Measurements from ENCODE around the gene GPR89A.
"Not testable (repeated sequence)": the region's sequence is repeated elsewhere in the genome, so short reads cannot be mapped to it uniquely, and the experiment has no call there.

- TF ChIP-seq, protein P1, sequence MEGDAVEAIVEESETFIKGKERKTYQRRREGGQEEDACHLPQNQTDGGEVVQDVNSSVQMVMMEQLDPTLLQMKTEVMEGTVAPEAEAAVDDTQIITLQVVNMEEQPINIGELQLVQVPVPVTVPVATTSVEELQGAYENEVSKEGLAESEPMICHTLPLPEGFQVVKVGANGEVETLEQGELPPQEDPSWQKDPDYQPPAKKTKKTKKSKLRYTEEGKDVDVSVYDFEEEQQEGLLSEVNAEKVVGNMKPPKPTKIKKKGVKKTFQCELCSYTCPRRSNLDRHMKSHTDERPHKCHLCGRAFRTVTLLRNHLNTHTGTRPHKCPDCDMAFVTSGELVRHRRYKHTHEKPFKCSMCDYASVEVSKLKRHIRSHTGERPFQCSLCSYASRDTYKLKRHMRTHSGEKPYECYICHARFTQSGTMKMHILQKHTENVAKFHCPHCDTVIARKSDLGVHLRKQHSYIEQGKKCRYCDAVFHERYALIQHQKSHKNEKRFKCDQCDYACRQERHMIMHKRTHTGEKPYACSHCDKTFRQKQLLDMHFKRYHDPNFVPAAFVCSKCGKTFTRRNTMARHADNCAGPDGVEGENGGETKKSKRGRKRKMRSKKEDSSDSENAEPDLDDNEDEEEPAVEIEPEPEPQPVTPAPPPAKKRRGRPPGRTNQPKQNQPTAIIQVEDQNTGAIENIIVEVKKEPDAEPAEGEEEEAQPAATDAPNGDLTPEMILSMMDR (IDR thresholded peaks at IDR 0.05): not testable (repeated sequence)
- peak; percentile 32 for TF ChIP-seq POLR2A (IDR thresholded peaks at IDR 0.05)
- not testable (repeated sequence) for TF ChIP-seq EP300 (IDR thresholded peaks at IDR 0.05)
Observed at GRCh38 chr1:145607833-145608733, at the start of gene GPR89A.
